Measurements from ENCODE around the gene SLC7A11.

GRCh38 chr4:138218976-138219375 is 23.2 kb downstream of the SLC7A11 start:
- TF ChIP-seq CTCF (IDR thresholded peaks at IDR 0.05; ENCODE audit: poor library complexity): no peak
- TF ChIP-seq EZH2phosphoT487 (IDR thresholded peaks at IDR 0.05; ENCODE audit: low read depth, severe bottlenecking, unreplicated experiment): no peak
- no peak for TF ChIP-seq EZH2 (IDR thresholded peaks at IDR 0.05; ENCODE audit: borderline replicate concordance)
